ENCODE results near the gene EXD3.
"Not testable (repeated sequence)": the region's sequence is repeated elsewhere in the genome, so short reads cannot be mapped to it uniquely, and the experiment has no call there.

EXD3 gene

DNA sequence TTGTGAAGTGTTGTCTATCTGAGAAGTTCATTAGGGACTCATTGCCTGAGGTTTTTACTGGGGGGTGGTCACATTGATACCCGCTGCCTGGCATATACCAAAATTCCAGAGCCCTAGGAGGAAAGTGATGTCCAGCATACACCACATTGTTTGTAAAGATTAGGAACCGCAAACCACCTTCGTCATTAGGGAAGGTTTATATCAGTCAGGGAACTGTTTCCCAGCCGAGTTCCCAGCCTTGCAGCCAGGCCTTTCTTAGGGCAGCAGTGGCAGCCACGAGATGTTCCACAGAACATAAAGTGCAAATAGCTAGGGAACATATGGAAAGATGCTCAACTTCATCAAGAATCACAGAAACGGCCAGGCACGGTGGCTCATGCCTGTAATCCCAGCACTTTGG lies 80.5 kb downstream of the EXD3 start:
- no peaks in the 10 kb centered on the region for H3K79me2 ChIP-seq (ENCODE audit: insufficient read depth, low read depth)
- H3K4me2 ChIP-seq = no peak overlapping the region
- no peaks in the 10 kb centered on the region for H3K36me3 ChIP-seq (ENCODE audit: insufficient read depth)
- TF ChIP-seq, protein P1, sequence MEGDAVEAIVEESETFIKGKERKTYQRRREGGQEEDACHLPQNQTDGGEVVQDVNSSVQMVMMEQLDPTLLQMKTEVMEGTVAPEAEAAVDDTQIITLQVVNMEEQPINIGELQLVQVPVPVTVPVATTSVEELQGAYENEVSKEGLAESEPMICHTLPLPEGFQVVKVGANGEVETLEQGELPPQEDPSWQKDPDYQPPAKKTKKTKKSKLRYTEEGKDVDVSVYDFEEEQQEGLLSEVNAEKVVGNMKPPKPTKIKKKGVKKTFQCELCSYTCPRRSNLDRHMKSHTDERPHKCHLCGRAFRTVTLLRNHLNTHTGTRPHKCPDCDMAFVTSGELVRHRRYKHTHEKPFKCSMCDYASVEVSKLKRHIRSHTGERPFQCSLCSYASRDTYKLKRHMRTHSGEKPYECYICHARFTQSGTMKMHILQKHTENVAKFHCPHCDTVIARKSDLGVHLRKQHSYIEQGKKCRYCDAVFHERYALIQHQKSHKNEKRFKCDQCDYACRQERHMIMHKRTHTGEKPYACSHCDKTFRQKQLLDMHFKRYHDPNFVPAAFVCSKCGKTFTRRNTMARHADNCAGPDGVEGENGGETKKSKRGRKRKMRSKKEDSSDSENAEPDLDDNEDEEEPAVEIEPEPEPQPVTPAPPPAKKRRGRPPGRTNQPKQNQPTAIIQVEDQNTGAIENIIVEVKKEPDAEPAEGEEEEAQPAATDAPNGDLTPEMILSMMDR (conservative IDR thresholded peaks at IDR 0.05; ENCODE audit: low read depth, low read length) = no peak
- H2AFZ ChIP-seq (ENCODE audit: low read depth) = no peak overlapping the region
- no peaks in the 10 kb centered on the region for H4K20me1 ChIP-seq (ENCODE audit: insufficient read depth)
- no peak overlapping the region for H3K27ac ChIP-seq
- H3K27me3 ChIP-seq (ENCODE audit: insufficient read depth, low read depth) = peaks cover 77% of the 10 kb centered on the region
- no peaks in the 10 kb centered on the region for H3K4me1 ChIP-seq (ENCODE audit: low read depth, poor library complexity, severe bottlenecking)
- no peak overlapping the region for H3K4me3 ChIP-seq (IDR thresholded peaks at IDR 0.05; ENCODE audit: insufficient read depth, low read depth, low read length)
- H3K9ac ChIP-seq = no peak overlapping the region

DNA sequence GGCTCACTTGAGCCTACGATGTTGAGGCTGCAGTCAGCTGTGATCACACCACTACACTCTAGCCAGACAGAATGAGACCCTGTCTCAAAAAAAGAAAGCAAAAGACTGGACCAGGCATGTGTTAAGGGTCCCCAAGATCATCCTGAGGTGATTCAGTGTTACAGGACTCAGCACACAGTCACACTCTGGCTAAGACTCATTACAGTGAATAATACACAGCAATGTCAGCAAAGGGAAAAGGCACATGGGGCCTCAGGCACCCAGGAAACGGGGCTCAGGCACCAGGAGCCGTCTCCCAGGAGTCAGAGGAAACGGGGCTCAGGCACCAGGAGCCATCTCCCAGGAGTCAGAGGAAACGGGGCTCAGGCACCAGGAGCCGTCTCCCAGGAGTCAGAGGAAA lies 81.7 kb downstream of the EXD3 start:
- Histone ChIP-seq H3K4me2 (no peak overlapping the region), H3K4me1 (ENCODE audit: low read depth, poor library complexity, severe bottlenecking) (no peaks in the 10 kb centered on the region), H3K4me3 (IDR thresholded peaks at IDR 0.05; ENCODE audit: insufficient read depth, low read depth, low read length) (no peak overlapping the region), H3K79me2 (ENCODE audit: insufficient read depth, low read depth) (no peaks in the 10 kb centered on the region), H3K27ac (no peak overlapping the region), H3K9ac (no peak overlapping the region), H4K20me1 (ENCODE audit: insufficient read depth) (no peaks in the 10 kb centered on the region), H3K36me3 (ENCODE audit: insufficient read depth) (no peaks in the 10 kb centered on the region), H2AFZ (ENCODE audit: low read depth) (no peak overlapping the region), H3K27me3 (ENCODE audit: insufficient read depth, low read depth) (peaks cover 74% of the 10 kb centered on the region)
- TF ChIP-seq, protein P1 (conservative IDR thresholded peaks at IDR 0.05; ENCODE audit: low read depth, low read length) = no peak

GRCh38 chr9:137339908-137340462 lies 83.0 kb downstream of the EXD3 start:
- H3K4me2 ChIP-seq; H4K20me1 ChIP-seq (ENCODE audit: insufficient read depth); H3K4me3 ChIP-seq (IDR thresholded peaks at IDR 0.05; ENCODE audit: insufficient read depth, low read depth, low read length); H3K4me1 ChIP-seq (ENCODE audit: low read depth, poor library complexity, severe bottlenecking); H3K79me2 ChIP-seq (ENCODE audit: insufficient read depth, low read depth); H2AFZ ChIP-seq (ENCODE audit: low read depth); H3K9ac ChIP-seq; H3K36me3 ChIP-seq (ENCODE audit: insufficient read depth); H3K27ac ChIP-seq: not testable (repeated sequence)
- peaks cover 61% of the 10 kb centered on the region for H3K27me3 ChIP-seq (ENCODE audit: insufficient read depth, low read depth)

DNA sequence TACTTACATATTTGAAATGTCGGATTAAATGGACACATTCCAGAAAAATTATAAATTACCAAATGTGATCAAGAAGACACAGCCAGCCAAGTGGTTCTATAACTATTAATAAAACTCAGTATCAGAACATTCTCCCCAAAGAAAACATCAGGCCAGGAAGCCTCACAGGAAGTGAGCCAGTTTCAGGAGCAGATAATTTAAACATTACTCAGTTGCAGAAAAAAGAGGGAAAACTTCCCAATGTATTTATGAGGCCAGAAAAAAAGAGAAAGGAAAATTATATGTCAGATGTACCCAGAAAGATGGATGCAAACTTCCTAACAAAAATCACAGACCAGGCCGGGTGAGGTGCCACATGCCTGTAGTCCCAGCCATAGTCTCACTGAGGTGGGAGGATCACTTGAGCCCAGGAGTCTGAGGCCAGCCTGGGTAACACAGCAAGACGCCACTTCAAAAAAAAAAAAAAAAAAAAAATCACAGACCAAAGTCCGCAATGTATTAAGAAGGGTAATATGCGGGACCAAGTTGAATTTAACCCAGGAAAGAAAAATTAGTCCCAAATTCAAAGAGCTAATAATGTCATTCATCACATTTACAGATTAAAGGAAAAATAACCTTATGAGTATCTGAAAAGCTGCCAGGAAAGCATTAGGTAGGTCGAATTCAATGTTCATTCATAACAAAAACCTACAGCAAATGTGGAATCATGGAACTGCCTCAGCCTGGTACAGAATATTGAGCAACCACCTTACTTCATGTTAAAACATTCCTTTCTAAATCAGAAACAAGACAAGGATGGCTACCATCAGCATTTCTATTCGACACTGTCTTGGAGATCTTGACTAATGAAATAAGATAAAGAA lies 83.7 kb downstream of the EXD3 start:
- Histone ChIP-seq H3K4me1 (ENCODE audit: low read depth, poor library complexity, severe bottlenecking) (no peaks in the 10 kb centered on the region), H3K27ac (no peak overlapping the region), H4K20me1 (ENCODE audit: insufficient read depth) (no peaks in the 10 kb centered on the region), H3K4me3 (IDR thresholded peaks at IDR 0.05; ENCODE audit: insufficient read depth, low read depth, low read length) (no peak overlapping the region), H3K27me3 (ENCODE audit: insufficient read depth, low read depth) (peaks cover 57% of the 10 kb centered on the region), H3K36me3 (ENCODE audit: insufficient read depth) (no peaks in the 10 kb centered on the region), H2AFZ (ENCODE audit: low read depth) (no peak overlapping the region), H3K79me2 (ENCODE audit: insufficient read depth, low read depth) (no peaks in the 10 kb centered on the region), H3K9ac (no peak overlapping the region), H3K4me2 (no peak overlapping the region)
- TF ChIP-seq, protein P1 (conservative IDR thresholded peaks at IDR 0.05; ENCODE audit: low read depth, low read length) = no peak

GRCh38 chr9:137336735-137337134 lies 86.2 kb downstream of the EXD3 start:
- H3K27ac ChIP-seq = no peak overlapping the region
- TF ChIP-seq, protein P1 (conservative IDR thresholded peaks at IDR 0.05; ENCODE audit: low read depth, low read length) = no peak
- no peaks in the 10 kb centered on the region for H4K20me1 ChIP-seq (ENCODE audit: insufficient read depth)
- peaks cover 51% of the 10 kb centered on the region for H3K27me3 ChIP-seq (ENCODE audit: insufficient read depth, low read depth)
- no peak overlapping the region for H3K9ac ChIP-seq
- no peaks in the 10 kb centered on the region for H3K36me3 ChIP-seq (ENCODE audit: insufficient read depth)
- H3K4me3 ChIP-seq (IDR thresholded peaks at IDR 0.05; ENCODE audit: insufficient read depth, low read depth, low read length) = no peak overlapping the region
- no peak overlapping the region for H2AFZ ChIP-seq (ENCODE audit: low read depth)
- H3K4me2 ChIP-seq = no peak overlapping the region
- H3K79me2 ChIP-seq (ENCODE audit: insufficient read depth, low read depth) = no peaks in the 10 kb centered on the region
- H3K4me1 ChIP-seq (ENCODE audit: low read depth, poor library complexity, severe bottlenecking) = no peaks in the 10 kb centered on the region
